HL-60/S4 treated with retinoic acid at 250 ng/mL for 4 days and 3 days (cell line): ENCODE data around the gene GTF2IRD1.
"Not testable (repeated sequence)": the region's sequence is repeated elsewhere in the genome, so short reads cannot be mapped to it uniquely, and the experiment has no call there.

ENCODE experiments used
- in situ Hi-C: fragments of 300-500 bp; cut with MboI; formaldehyde crosslinking; loops from 2 replicates; pipeline ENCODE4 v1.7.0; 2022; ENCODE audit warnings: low sequenced_read_pairs

GTF2IRD1 gene

DNA sequence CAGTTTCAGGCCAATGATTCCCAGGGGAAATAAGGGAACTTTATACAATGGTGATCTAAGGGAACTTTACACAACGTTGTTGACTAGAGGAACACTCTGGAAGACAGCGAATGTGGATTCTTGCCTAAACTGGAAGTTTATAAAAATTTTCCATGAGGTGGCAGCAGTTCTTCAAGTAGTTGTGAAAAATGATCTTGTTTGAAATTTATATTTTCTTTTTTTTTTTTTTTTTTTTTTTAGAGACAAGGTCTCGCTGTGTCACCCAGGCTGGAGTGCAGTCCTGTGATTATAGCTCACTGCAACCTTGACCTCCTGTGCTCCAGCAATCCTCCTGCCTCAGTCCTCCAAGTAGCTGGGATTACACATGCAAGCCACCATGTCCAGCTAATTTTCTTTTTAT, 171.7 kb downstream of the GTF2IRD1 start:
- in situ Hi-C loops: no loop called here

DNA sequence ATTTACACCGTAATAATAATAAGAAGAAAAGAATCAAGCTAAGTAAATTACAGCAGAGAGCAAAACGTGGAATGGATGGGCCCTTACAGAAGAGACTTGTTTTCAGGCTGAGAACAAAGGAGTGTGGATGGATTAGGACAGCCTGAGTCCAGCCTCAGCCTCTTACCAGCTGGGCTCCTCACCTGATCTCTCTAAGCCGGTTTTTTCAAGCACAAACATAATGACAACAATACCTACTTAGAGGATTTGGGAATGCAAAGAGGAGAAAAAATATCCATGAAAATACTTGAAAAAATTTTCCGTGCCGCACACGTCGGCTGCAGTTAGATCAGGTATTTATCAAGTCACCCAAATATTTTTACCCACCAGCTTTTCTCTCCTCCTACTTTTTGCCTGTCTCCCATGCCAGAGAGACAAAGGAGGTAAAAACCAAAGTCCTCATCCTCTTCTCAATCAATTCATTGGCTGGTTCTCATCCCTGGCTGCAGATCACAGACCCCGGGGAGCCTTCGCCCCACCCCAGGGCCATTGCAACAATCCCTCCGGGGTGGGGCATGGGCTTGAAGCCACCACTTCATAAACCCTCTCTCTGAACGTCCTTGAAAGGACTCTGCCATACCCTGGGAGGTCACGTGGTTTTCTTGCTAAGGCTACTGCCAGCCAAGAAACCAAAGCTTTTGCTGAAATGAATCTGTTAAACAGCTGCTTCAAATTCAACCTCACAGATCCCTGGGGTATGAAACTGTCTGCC, 174.1 kb downstream of the GTF2IRD1 start:
- in situ Hi-C loops: no loop called here

DNA sequence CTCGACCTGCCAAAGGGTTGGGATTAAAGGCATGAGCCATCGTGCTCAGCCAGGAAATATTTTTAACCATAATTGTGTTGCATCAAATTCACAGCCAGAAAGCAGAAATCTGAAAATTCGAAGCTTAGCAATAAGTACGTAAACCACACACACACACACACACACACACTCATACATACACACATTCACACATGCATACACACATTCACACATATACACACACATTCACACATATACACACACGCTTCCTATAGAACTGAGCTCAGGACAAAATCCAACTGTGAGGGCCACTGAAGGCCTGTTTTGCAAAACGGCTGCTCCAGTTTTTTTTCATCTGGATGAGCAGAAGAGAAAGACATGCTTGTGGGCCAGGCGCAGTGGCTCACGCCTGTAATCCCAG, 178.8 kb downstream of the GTF2IRD1 start:
- in situ Hi-C loops: no loop called here

DNA sequence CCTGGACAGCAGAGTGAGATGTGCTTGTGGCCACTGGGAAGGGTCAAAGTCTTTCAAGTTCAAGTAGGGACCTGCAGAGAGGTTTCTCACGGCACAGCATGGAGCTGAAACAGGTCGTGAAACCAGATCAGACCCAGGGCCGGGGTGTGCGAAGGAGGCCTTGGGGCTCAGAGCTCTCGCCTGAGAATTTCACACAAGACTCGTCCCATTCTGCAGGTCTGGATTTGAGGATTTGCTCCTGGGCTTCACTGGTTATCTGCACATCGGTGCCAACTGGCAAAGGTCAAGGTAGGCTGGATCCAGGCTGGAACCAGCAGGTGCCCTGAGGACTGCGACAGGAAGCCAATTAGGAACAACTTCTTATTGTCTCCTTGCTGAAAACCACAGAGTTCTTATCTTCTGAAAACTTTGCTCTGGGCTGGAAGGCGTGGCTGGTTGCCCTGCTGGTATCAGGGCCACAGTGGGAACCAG, 179.8 kb downstream of the GTF2IRD1 start:
- in situ Hi-C loops: no loop called here

DNA sequence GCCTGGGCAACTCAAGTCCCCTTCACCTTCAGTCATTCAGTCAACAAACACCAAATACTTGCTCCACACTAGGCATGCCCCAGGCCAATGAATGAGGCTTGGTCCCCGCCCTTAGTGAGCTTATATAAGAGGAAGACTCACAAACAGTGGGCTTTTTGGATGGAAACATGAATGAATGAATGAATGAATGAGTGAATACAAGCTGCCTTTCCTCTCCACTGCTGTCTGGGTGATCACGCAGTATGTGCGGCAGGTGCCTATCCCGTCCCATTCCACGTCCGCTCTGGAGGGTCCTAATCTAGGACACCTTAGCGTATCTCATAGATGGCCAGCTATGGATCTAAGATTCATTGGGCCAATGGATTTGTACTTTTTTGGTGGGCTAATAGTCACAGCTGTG, 184.0 kb downstream of the GTF2IRD1 start:
- in situ Hi-C loops: no loop called here

DNA sequence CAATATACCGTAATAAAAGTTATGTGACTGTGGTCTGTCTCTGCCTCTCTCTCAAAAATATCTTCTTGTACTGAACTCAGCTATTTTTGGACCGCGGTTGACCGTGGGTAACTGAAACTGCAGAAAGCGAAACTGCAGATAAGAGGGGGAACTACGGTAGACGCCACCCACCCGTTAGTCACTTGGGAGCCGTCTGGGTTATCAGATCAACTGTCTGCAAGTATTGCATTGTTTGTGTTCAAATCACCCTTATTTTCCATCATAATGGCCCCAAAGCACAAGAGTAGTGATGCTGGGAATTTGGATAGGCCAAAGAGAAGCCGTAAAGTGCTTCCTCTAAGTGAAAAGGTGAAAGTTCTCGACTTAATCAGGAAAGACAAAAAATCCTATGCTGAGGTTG, 196.3 kb downstream of the GTF2IRD1 start:
- in situ Hi-C loops: not testable (repeated sequence)

DNA sequence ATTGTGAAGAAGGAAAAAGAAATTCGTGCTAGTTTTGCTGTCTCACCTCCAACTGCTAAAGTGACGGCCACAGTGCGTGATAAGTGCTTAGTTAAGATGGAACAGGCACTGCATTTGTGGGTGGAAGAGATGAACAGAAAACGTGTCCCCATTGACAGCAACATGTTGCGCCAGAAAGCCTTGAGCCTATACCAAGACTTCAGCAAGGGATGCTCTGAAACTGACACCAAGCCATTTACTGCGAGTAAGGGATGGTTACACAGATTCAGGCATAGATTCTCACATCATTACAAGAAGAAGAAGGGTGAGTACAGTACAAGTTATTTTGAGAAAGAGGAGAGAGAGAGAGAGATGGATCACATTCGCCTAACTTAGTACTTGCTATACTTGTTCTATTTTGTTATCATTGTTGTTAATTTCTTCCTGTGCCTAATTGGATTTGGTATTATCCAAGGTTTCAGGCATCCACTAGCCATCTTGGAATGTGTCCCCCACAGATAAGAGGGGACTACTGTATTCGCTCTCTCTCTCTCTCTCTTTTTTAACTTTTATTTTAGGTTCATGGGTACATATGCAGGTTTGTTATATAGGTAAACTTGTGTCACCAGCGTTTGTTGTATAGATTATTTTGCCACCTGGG, 196.9 kb downstream of the GTF2IRD1 start:
- in situ Hi-C loops: not testable (repeated sequence)

DNA sequence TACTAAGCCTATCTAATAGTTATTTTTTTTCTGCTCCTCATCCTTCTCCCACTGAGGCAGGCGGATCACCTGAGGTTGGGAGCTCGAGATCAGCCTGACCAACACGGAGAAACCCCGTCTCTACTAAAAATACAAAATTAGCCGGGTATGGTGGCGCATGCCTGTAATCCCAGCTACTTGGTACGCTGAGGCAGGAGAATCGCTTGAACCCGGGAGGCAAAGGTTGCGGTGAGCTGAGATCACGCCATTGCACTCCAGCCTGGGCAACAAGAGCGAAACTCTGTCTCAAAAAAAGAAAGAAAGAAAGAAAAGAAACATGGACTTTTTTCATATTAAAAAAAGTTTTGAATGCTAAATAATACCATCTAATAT, 197.4 kb downstream of the GTF2IRD1 start:
- in situ Hi-C loops: not testable (repeated sequence)
